ENCODE results near the gene ADGRD1.
"Not testable (repeated sequence)": the region's sequence is repeated elsewhere in the genome, so short reads cannot be mapped to it uniquely, and the experiment has no call there.

DNA sequence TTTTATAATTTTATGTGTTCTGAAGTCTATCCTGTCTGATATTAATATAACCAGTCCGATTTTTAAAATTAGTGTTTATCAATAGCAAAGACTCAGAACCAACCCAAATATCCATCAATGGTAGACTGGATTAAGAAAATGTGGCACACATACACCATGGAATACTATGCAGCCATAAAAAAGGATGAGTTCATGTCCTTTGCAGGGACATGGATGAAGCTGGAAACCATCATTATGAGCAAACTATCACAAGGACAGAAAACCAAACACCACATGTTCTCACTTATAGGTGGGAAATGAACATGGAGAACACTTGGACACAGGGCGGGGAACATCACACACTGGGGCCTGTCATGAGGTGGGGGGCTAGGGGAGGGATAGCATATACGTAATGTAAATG lies 16.2 kb upstream of the ADGRD1 start:
- TF ChIP-seq, protein P1, sequence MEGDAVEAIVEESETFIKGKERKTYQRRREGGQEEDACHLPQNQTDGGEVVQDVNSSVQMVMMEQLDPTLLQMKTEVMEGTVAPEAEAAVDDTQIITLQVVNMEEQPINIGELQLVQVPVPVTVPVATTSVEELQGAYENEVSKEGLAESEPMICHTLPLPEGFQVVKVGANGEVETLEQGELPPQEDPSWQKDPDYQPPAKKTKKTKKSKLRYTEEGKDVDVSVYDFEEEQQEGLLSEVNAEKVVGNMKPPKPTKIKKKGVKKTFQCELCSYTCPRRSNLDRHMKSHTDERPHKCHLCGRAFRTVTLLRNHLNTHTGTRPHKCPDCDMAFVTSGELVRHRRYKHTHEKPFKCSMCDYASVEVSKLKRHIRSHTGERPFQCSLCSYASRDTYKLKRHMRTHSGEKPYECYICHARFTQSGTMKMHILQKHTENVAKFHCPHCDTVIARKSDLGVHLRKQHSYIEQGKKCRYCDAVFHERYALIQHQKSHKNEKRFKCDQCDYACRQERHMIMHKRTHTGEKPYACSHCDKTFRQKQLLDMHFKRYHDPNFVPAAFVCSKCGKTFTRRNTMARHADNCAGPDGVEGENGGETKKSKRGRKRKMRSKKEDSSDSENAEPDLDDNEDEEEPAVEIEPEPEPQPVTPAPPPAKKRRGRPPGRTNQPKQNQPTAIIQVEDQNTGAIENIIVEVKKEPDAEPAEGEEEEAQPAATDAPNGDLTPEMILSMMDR (IDR thresholded peaks at IDR 0.05), result not testable (repeated sequence)
- not testable (repeated sequence) for TF ChIP-seq POLR2AphosphoS5 (IDR thresholded peaks at IDR 0.05)

Measured in breast epithelium (tissue), 3 donors.